Tibial artery (tissue), 4 donors: Measurements from ENCODE around the gene PRH2.

Experiments used
- DNase-seq, 2 donors: peaks; one replicate each; pipeline ENCODE4 v3.0.0-alpha.2; 2019
- H3K27ac ChIP-seq, 2 donors: fragments of 200-600 bp; sonication (generic) in 1 of 2; 1 replicate in 1 of 2; 2 replicates in 1 of 2; pipeline ENCODE4 v1.5.1; 2018 to 2019; ENCODE audit warnings: mild to moderate bottlenecking in 1 of 2
- H3K27me3 ChIP-seq, 2 donors: fragments of 200-600 bp; sonication (generic) in 1 of 2; one replicate each; pipeline versions ENCODE4 v1.5.1 to v1.6.0; 2016 to 2019
- H3K36me3 ChIP-seq, 3 donors: fragments of 200-600 bp; sonication (generic) in 2 of 3; one replicate each; pipeline ENCODE4 v1.5.1; 2016 to 2019; ENCODE audit warnings: mild to moderate bottlenecking in 2 of 3
- H3K4me1 ChIP-seq, 4 donors: fragments of 200-600 bp; sonication (generic) in 2 of 4; 1 replicate in 3 of 4; 2 replicates in 1 of 4; pipeline ENCODE4 v1.5.1; 2016 to 2019
- H3K4me3 ChIP-seq, 2 donors: fragments of 200-600 bp; sonication (generic) in 1 of 2; 1 replicate in 1 of 2; 2 replicates in 1 of 2; pipeline ENCODE4 v1.5.1; 2018 to 2019; ENCODE audit warnings: mild to moderate bottlenecking in 2 of 2
- H3K9me3 ChIP-seq, 3 donors: fragments of 200-600 bp; sonication (generic) in 1 of 3; one replicate each; pipeline ENCODE4 v1.5.1; 2016 to 2019
- CTCF ChIP-seq, 2 experiments: fragments of 200-600 bp in 1 of 2; fragments of 450-650 bp in 1 of 2; IDR thresholded peaks; one replicate each; pipeline ENCODE4 v1.5.1; 2017 to 2019; ENCODE audit warnings: antibody characterized with exemption in 2 of 2, mild to moderate bottlenecking in 1 of 2, moderate library complexity in 1 of 2
- intact Hi-C: fragments of 100-400 bp; cut with DNase I; formaldehyde crosslinking; loops from one replicate; pipeline ENCODE4 v1.15.0; 2023; ENCODE audit warnings: low total_unique reads

The PRH2 gene

GRCh38 chr12:10959804-10960203, 30.8 kb downstream of the PRH2 start:
- Histone ChIP-seq H3K9me3 (peaks cover 0 to 5% (median 0%) of the 10 kb centered on the region in 3 donors), H3K4me1 (no peaks in the 10 kb centered on the region), H3K4me3 (no peak overlapping the region), H3K27ac (no peak overlapping the region), H3K27me3 (no peaks in the 10 kb centered on the region), H3K36me3 (no peaks in the 10 kb centered on the region)
- DNase-seq, result no peak
- no peak for TF ChIP-seq CTCF (IDR thresholded peaks at IDR 0.05)
- intact Hi-C loops, result no loop called here

- no peak for DNase-seq
- Histone ChIP-seq H3K36me3 (no peaks in the 10 kb centered on the region), H3K4me3 (no peak overlapping the region), H3K27me3 (no peaks in the 10 kb centered on the region), H3K9me3 (peaks cover 0 to 5% (median 0%) of the 10 kb centered on the region in 3 donors), H3K27ac (no peak overlapping the region), H3K4me1 (no peaks in the 10 kb centered on the region)
- intact Hi-C loops, result no loop called here
- TF ChIP-seq CTCF (IDR thresholded peaks at IDR 0.05), result no peak
Observed at GRCh38 chr12:10960211-10960610, 31.2 kb downstream of the PRH2 start.

GRCh38 chr12:10965476-10965875, 36.4 kb downstream of the PRH2 start:
- no peak for TF ChIP-seq CTCF (IDR thresholded peaks at IDR 0.05)
- Histone ChIP-seq H3K9me3 (no peaks in the 10 kb centered on the region), H3K36me3 (no peaks in the 10 kb centered on the region), H3K4me1 (peaks cover 0 to 14% (median 7%) of the 10 kb centered on the region in 4 donors), H3K27me3 (no peaks in the 10 kb centered on the region), H3K4me3 (no peak overlapping the region), H3K27ac (no peak overlapping the region)
- DNase-seq, result no peak
- intact Hi-C loops, result no loop called here

GRCh38 chr12:10966314-10966713, 37.3 kb downstream of the PRH2 start:
- no peaks in the 10 kb centered on the region for H3K36me3 ChIP-seq
- no peak overlapping the region for H3K27ac ChIP-seq
- DNase-seq, result no peak
- H3K4me1 ChIP-seq, result peaks cover 0 to 14% (median 7%) of the 10 kb centered on the region in 4 donors
- no peaks in the 10 kb centered on the region for H3K9me3 ChIP-seq
- H3K4me3 ChIP-seq, result no peak overlapping the region
- intact Hi-C loops, result no loop called here
- no peaks in the 10 kb centered on the region for H3K27me3 ChIP-seq
- no peak for TF ChIP-seq CTCF (IDR thresholded peaks at IDR 0.05)

- no peak for TF ChIP-seq CTCF (IDR thresholded peaks at IDR 0.05)
- no peak for DNase-seq
Observed at GRCh38 chr12:10967409-10967808, 38.4 kb downstream of the PRH2 start.

More at GRCh38 chr12:10967409-10967808, 38.4 kb downstream of the PRH2 start:
- intact Hi-C loops, result no loop called here
- peaks cover 0 to 14% (median 7%) of the 10 kb centered on the region in 4 donors for H3K4me1 ChIP-seq
- no peak overlapping the region for H3K4me3 ChIP-seq
- H3K27ac ChIP-seq, result no peak overlapping the region
- no peaks in the 10 kb centered on the region for H3K27me3 ChIP-seq
- H3K9me3 ChIP-seq, result no peaks in the 10 kb centered on the region
- no peaks in the 10 kb centered on the region for H3K36me3 ChIP-seq
